Lung (tissue), 12 donors: ENCODE results near the gene FRYL. TPM values are rescaled to one million over a fixed set of nuclear protein-coding genes. Genes with fewer than 3 reads are reported as not detected.

Experiments used
- ATAC-seq: fragments of 200-7000 bp; cut with Tn5 transposase; one replicate; pipeline ENCODE4 v1.9.1; 2020; ENCODE audit warnings: moderate number of reproducible peaks; ENCODE audit not compliant: insufficient read depth, low FRiP score
- DNase-seq, 3 donors: peaks; one replicate each; pipeline ENCODE4 v3.0.0-alpha.2; 2013 to 2017
- H3K27ac ChIP-seq, 2 donors: one replicate each; pipeline ENCODE4 v1.5.1; 2013; ENCODE audit warnings: mild to moderate bottlenecking in 2 of 2, moderate library complexity in 2 of 2, control low read depth in 1 of 2, inconsistent platforms in 1 of 2, low read depth in 1 of 2, low read length in 1 of 2
- H3K27me3 ChIP-seq, 3 donors: one replicate each; pipeline ENCODE4 v1.5.1; 2013; ENCODE audit warnings: low read length in 2 of 3; ENCODE audit not compliant: control insufficient read depth in 3 of 3, insufficient read depth in 3 of 3
- H3K36me3 ChIP-seq, 4 donors: one replicate each; pipeline ENCODE4 v1.5.1; 2013; ENCODE audit warnings: low read length in 4 of 4, mild to moderate bottlenecking in 1 of 4, moderate library complexity in 1 of 4; ENCODE audit not compliant: control insufficient read depth in 4 of 4, insufficient read depth in 4 of 4
- H3K4me1 ChIP-seq, 5 donors: one replicate each; pipeline ENCODE4 v1.5.1; 2013; ENCODE audit warnings: low read length in 5 of 5, mild to moderate bottlenecking in 2 of 5, moderate library complexity in 1 of 5; ENCODE audit not compliant: control insufficient read depth in 5 of 5, insufficient read depth in 5 of 5
- H3K4me3 ChIP-seq: one replicate; pipeline ENCODE4 v1.5.1; 2013; ENCODE audit warnings: mild to moderate bottlenecking, control low read depth, moderate library complexity
- H3K9ac ChIP-seq, 2 donors: one replicate each; pipeline ENCODE4 v1.5.1; 2013; ENCODE audit warnings: low read length in 2 of 2, control low read depth in 1 of 2; ENCODE audit not compliant: insufficient read depth in 1 of 2
- H3K9me3 ChIP-seq, 4 donors: one replicate each; pipeline ENCODE4 v1.5.1; 2013; ENCODE audit warnings: low read length in 3 of 4, mild to moderate bottlenecking in 1 of 4, moderate library complexity in 1 of 4; ENCODE audit not compliant: control insufficient read depth in 4 of 4, insufficient read depth in 3 of 4
- CTCF ChIP-seq: IDR thresholded peaks from 2 replicates; pipeline ENCODE4 v1.5.1; 2012; ENCODE audit warnings: mild to moderate bottlenecking; ENCODE audit errors: control extremely low read depth, extremely low read depth
- WGBS, 2 donors: extraction: QIAGEN DNeasy Blood & Tissue Kit; methylation state at CpG; one replicate each; pipeline ENCODE4 v1.1.7; 2013; 5-methylcytosine and 5-hydroxymethylcytosine counted together
- polyA plus RNA-seq, 2 donors: library from polyadenylated mRNA; stranded (reverse); fragments of 200-250 nt; gene quantifications; one replicate each; pipeline ENCODE4 v1.2.1, GENCODE V29; 2013
- total RNA-seq, 2 donors: library from RNA; depleted of rRNA in 1 of 2; stranded (reverse); fragments of >200 nt in 1 of 2; gene quantifications; one replicate each; pipeline ENCODE4 v1.2.1, GENCODE V29; 2014 to 2021
- donor health status: control.
- donor health status: control.
- donor health status: Bipolar disorder and iron deficiency.
- donor health status: healthy.
- donor health status: DM: yes; HTN: yes; CAD: no.

Gene FRYL
- total and polyA plus RNA-seq, 4 donors = 12.6 to 188 (median 31.7) TPM

GRCh38 chr4:48478273-48478672 is 301.8 kb downstream of the FRYL start:
- Histone ChIP-seq H3K9ac (no peak overlapping the region), H3K36me3 (no peaks in the 10 kb centered on the region), H3K4me3 (no peak overlapping the region), H3K27me3 (peaks cover 0 to 33% (median 32%) of the 10 kb centered on the region in 3 donors), H3K4me1 (peaks cover 0 to 3% (median 0%) of the 10 kb centered on the region in 5 donors), H3K27ac (no peak overlapping the region), H3K9me3 (peaks cover 0 to 2% (median 0%) of the 10 kb centered on the region in 4 donors)
- no peak for TF ChIP-seq CTCF
- WGBS, 2 donors = 76 to 82% methylated on average over 2 of the region's 2 CpGs
- ATAC-seq (no peak), DNase-seq (no peak)

GRCh38 chr4:48475770-48476169 is 304.3 kb downstream of the FRYL start:
- WGBS, 2 donors = 95% methylated on average over 6 of the region's 6 CpGs
- TF ChIP-seq CTCF = no peak
- Histone ChIP-seq H3K27me3 (peaks cover 0 to 11% (median 9%) of the 10 kb centered on the region in 3 donors), H3K9me3 (peaks cover 0 to 2% (median 0%) of the 10 kb centered on the region in 4 donors), H3K27ac (no peak overlapping the region), H3K9ac (no peak overlapping the region), H3K4me1 (no peaks in the 10 kb centered on the region), H3K4me3 (no peak overlapping the region), H3K36me3 (no peaks in the 10 kb centered on the region)
- ATAC-seq = no peak
- DNase-seq = no peak

GRCh38 chr4:48472794-48473193 is 307.3 kb downstream of the FRYL start:
- TF ChIP-seq CTCF = no peak
- DNase-seq = no peak
- Histone ChIP-seq H3K4me1 (no peaks in the 10 kb centered on the region), H3K9me3 (no peaks in the 10 kb centered on the region), H3K27ac (no peak overlapping the region), H3K27me3 (peaks cover 0 to 4% (median 3%) of the 10 kb centered on the region in 3 donors), H3K4me3 (no peak overlapping the region), H3K36me3 (no peaks in the 10 kb centered on the region), H3K9ac (no peak overlapping the region)
- no peak for ATAC-seq
- 84 to 85% methylated on average over 1 of the region's 1 CpG for WGBS, 2 donors

GRCh38 chr4:48470570-48470969 is 309.5 kb downstream of the FRYL start:
- whole genome bisulfite sequencing, 2 donors = 53 to 62% methylated on average over 2 of the region's 2 CpGs
- Histone ChIP-seq H3K36me3 (no peaks in the 10 kb centered on the region), H3K27me3 (no peaks in the 10 kb centered on the region), H3K9me3 (no peaks in the 10 kb centered on the region), H3K4me3 (no peak overlapping the region), H3K27ac (no peak overlapping the region), H3K4me1 (no peaks in the 10 kb centered on the region), H3K9ac (no peak overlapping the region)
- no peak for DNase-seq
- TF ChIP-seq CTCF = no peak
- no peak for ATAC-seq
